Stomach smooth muscle (tissue), 2 donors: ENCODE data around the gene TBXA2R.
"Not testable (repeated sequence)": the region's sequence is repeated elsewhere in the genome, so short reads cannot be mapped to it uniquely, and the experiment has no call there.

Source experiments
- H3K27ac ChIP-seq: one replicate; pipeline ENCODE4 v1.7.0; 2013; ENCODE audit warnings: mild to moderate bottlenecking, low read length, inconsistent platforms
- H3K27me3 ChIP-seq, 2 donors: one replicate each; pipeline ENCODE4 v1.7.0; 2013; ENCODE audit warnings: low read length in 2 of 2; ENCODE audit not compliant: insufficient read depth in 2 of 2, control insufficient read depth in 1 of 2
- H3K36me3 ChIP-seq, 2 donors: one replicate each; pipeline ENCODE4 v1.7.0; 2013; ENCODE audit warnings: low read length in 2 of 2; ENCODE audit not compliant: control insufficient read depth in 2 of 2, insufficient read depth in 2 of 2
- H3K4me1 ChIP-seq: one replicate; pipeline ENCODE4 v1.7.0; 2013; ENCODE audit warnings: low read length; ENCODE audit not compliant: control insufficient read depth, insufficient read depth
- H3K4me3 ChIP-seq, 2 donors: one replicate each; pipeline ENCODE4 v1.7.0; 2013; ENCODE audit warnings: low read length in 2 of 2
- H3K9ac ChIP-seq, 2 donors: one replicate each; pipeline ENCODE4 v1.7.0; 2013; ENCODE audit warnings: low read length in 2 of 2, mild to moderate bottlenecking in 1 of 2
- H3K9me3 ChIP-seq, 2 donors: one replicate each; pipeline ENCODE4 v1.7.0; 2013; ENCODE audit warnings: low read length in 2 of 2; ENCODE audit not compliant: control insufficient read depth in 2 of 2
- donor health status: healthy.
- donor health status: Pancreatic carcinoma.

TBXA2R gene

GRCh38 chr19:3575260-3575741, 31.4 kb downstream of the TBXA2R start:
- H3K9me3 ChIP-seq: no peaks in the 10 kb centered on the region
- H3K4me1 ChIP-seq: peaks cover 29% of the 10 kb centered on the region
- H3K4me3 ChIP-seq: no peak overlapping the region
- no peak overlapping the region for H3K9ac ChIP-seq
- H3K27ac ChIP-seq: no peak overlapping the region
- peaks cover 2 to 3% of the 10 kb centered on the region in 2 donors for H3K36me3 ChIP-seq
- H3K27me3 ChIP-seq: no peaks in the 10 kb centered on the region

DNA sequence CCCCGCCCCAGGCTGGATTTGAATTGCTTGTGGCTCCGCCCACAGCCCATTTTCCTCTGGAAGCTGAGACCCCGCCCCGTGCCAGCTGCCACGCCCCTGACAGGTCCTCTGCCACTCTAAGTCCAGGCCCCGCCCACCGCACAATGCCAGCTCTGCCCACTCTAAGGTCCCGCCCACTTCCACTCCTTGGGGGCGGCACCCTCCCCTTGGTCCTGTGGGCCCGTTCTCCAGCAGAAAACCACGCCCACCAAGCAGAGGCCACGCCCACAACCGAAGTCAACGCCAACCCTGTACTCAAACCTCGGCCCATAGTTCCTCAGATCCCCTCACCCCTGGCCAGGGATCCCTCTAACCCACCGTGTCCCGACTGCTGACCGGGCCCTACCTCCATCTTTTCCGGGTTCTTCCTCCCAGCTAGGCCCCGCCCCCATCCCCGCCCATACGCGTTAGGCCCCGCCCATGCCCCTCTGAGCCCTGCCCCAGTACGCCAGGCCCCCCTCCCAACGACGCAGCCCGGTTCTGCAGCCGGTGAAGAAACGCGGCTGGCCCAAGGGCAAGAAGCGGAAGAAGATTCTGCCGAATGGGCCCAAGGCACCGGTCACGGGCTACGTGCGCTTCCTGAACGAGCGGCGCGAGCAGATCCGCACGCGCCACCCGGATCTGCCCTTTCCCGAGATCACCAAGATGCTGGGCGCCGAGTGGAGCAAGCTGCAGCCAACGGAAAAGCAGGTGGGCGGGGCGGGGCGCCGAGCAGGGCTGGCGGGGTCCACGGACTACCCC, 32.6 kb downstream of the TBXA2R start:
- Histone ChIP-seq H3K9ac (no peak overlapping the region), H3K27me3 (no peaks in the 10 kb centered on the region), H3K4me3 (peak overlapping the region; percentile 65 to 80), H3K27ac (no peak overlapping the region), H3K9me3 (no peaks in the 10 kb centered on the region), H3K4me1 (peaks cover 29% of the 10 kb centered on the region), H3K36me3 (peaks cover 2 to 3% of the 10 kb centered on the region in 2 donors)

- Histone ChIP-seq H3K27ac (no peak overlapping the region), H3K4me1 (peaks cover 29% of the 10 kb centered on the region), H3K9ac (peak overlapping the region; percentile 51 to 63), H3K27me3 (no peaks in the 10 kb centered on the region), H3K36me3 (peaks cover 2 to 3% of the 10 kb centered on the region in 2 donors), H3K9me3 (no peaks in the 10 kb centered on the region), H3K4me3 (peak overlapping the region; percentile 65 to 80)
These were observed 33.4 kb downstream of the TBXA2R start for GRCh38 chr19:3573162-3573857.

- Histone ChIP-seq H3K4me1 (peaks cover 29% of the 10 kb centered on the region), H3K4me3 (peak within 1 kb of the TSS; percentile 65 to 84), H3K36me3 (peaks cover 2 to 3% of the 10 kb centered on the region in 2 donors), H3K9me3 (no peaks in the 10 kb centered on the region), H3K9ac (peak within 1 kb of the TSS; percentile 63 to 72), H3K27ac (no peak within 1 kb of the TSS), H3K27me3 (no peaks in the 10 kb centered on the region)
These were observed 33.9 kb downstream of the TBXA2R start, which contains the start of gene HMG20B for GRCh38 chr19:3572855-3573161. HMG20B (plus strand) TSS chr19:3572944; CDS start chr19:3573310, 366 bp downstream.

DNA sequence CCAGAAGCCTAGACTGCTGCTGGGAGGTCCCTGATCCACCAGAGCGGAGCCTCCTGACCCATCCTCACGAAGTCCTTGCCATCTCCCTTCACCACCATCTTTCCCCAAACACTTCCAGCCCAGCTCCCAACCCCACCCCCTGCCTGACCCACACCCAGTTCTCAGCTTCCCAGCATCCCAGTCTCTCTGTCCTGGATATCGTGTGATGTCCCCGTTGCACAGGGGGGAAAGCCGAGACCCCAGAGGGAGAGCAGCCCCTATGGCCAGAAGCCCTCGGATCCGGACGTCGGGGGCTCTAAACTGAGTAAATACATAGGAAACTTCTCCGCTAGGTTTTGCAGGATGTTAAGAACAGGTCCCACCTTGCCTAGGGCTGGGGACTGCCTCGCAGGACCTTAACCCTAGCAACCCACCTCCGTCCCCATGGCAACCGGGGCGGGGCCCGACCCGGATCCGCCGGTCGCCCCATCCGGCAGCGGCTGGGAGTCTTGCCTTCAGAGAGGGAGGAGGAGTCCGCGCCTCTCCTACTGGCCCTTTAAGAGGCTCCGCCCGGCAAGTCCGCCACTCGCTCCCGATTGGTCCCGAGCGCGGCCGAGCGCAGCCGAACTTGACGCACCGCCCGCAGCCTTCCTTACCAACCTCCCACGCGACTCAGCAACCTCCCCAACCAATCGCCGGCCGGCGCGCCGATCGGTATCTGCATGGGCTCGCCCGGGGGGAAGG, 34.4 kb downstream of the TBXA2R start:
- peaks cover 2 to 3% of the 10 kb centered on the region in 2 donors for H3K36me3 ChIP-seq
- H3K4me3 ChIP-seq: peak overlapping the region; percentile 64 to 84
- H3K4me1 ChIP-seq: peaks cover 29% of the 10 kb centered on the region
- no peaks in the 10 kb centered on the region for H3K27me3 ChIP-seq
- H3K9me3 ChIP-seq: no peaks in the 10 kb centered on the region
- no peak overlapping the region for H3K27ac ChIP-seq
- peak overlapping the region; percentile 59 to 72 for H3K9ac ChIP-seq

DNA sequence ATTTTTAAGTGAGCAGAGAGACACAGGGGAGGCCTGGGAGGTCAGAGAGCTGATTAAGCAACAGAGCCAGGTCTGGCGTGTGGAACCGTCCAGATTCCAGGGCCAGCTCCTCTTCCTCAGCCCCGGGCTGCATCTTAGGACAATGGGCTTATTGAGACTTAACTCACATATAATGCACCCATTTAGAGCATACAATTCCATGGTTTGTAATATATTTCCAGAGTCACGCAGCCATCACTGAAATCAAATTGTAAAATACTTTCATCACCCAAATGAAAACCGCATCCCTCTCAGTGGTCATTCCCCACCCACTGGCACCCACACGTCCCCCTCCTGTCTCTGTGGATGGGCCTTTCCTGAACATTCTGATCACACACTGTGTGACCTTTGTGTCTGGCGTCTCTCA, 36.1 kb downstream of the TBXA2R start:
- Histone ChIP-seq H3K4me1 (peaks cover 18% of the 10 kb centered on the region), H3K36me3 (peaks cover 2 to 3% of the 10 kb centered on the region in 2 donors), H3K27ac (no peak overlapping the region), H3K9me3 (no peaks in the 10 kb centered on the region), H3K27me3 (no peaks in the 10 kb centered on the region), H3K4me3 (no peak overlapping the region), H3K9ac (no peak overlapping the region)

DNA sequence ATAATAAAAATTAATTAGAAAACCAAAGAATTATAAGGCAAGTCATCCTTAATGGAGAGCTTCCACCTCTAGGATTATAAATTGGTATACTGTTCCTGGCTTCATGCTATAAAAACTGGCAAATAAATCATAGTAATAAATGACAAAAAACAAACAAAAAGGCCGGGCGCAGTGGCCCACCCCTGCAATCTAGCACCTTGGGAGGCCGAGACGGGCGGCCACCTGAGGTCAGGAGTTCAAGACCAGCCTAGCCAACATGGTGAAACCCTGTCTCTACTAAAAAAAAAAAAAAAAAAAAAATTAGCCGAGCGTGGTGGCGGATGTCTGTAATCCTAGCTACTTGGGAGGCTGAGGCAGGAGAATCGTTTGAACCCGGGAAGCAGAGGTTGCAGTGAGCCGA, 36.6 kb downstream of the TBXA2R start:
- H3K27ac ChIP-seq, H3K9ac ChIP-seq, H3K27me3 ChIP-seq, H3K4me3 ChIP-seq, H3K9me3 ChIP-seq, H3K36me3 ChIP-seq: not testable (repeated sequence)
- H3K4me1 ChIP-seq: peaks cover 18% of the 10 kb centered on the region

- Histone ChIP-seq H3K9me3 (no peaks in the 10 kb centered on the region), H3K9ac (no peak overlapping the region), H3K27me3 (no peaks in the 10 kb centered on the region), H3K27ac (no peak overlapping the region), H3K36me3 (no peaks in the 10 kb centered on the region), H3K4me1 (no peaks in the 10 kb centered on the region), H3K4me3 (no peak overlapping the region)
These were observed 41.5 kb downstream of the TBXA2R start for GRCh38 chr19:3565139-3565538.

DNA sequence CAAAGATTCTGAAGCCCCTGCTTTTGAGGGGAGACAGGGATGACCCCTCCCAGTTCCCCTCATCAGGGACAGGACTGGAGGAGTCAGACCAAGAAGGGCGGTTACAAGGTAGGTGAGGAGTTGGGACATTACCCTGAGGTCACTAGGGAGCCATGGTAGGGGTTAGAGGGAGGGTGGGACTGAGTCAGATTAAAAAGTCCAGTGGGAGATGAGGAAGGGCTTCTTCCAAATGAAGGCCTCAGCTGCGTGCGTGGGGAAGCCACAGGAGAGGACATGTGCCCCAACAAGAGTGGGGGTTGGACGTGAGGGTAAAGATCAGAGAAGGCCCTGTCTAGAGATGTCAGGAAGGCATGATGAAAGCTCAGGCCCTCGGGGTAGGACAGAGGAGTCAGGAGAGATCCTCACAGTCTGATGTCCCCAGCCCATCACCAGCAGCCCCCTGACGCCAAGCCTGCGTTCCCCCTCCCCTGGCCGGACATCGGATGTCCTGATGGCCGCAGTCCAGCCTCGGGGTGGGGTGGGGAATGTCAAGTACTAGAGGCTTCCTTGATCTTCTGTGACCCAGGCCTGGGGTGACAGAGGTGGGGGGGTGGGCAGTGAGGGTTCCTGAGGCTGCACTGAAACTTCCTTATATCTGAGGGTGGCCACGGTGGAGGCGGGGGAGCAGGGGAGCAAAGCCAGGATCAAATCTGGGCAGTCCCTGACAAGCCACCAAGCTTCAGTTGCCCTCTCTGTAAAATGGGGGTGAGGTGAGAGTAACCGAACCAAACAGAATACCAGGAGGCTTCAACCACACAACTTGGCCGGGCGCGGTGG, 42.8 kb downstream of the TBXA2R start:
- H3K27ac ChIP-seq: no peak overlapping the region
- H3K9me3 ChIP-seq: no peaks in the 10 kb centered on the region
- H3K9ac ChIP-seq: no peak overlapping the region
- H3K36me3 ChIP-seq: no peaks in the 10 kb centered on the region
- H3K27me3 ChIP-seq: no peaks in the 10 kb centered on the region
- no peak overlapping the region for H3K4me3 ChIP-seq
- no peaks in the 10 kb centered on the region for H3K4me1 ChIP-seq
